Neural progenitor cell (in vitro differentiated cells): ENCODE results near the gene RNF26. TPM values are rescaled to one million over a fixed set of nuclear protein-coding genes. Genes with fewer than 3 reads are reported as not detected.

Experiments used
- DNase-seq: peaks from one replicate; pipeline ENCODE4 v3.0.0-alpha.2; 2016; ENCODE audit warnings: low spot score
- H2AFZ ChIP-seq: fragments of 200-600 bp; sonication (generic); replicated peaks from 2 replicates; pipeline ENCODE4 v1.6.1; 2016; ENCODE audit warnings: antibody characterized with exemption
- H3F3A ChIP-seq: fragments of 200-600 bp; sonication (generic); 2 replicates; pipeline ENCODE4 v1.6.1; 2016; ENCODE audit warnings: antibody characterized with exemption, low read depth
- H3K27ac ChIP-seq: fragments of 200-600 bp; sonication (generic); 2 replicates; pipeline ENCODE4 v1.5.1; 2016; ENCODE audit warnings: mild to moderate bottlenecking
- H3K27me3 ChIP-seq: fragments of 200-600 bp; sonication (generic); 2 replicates; pipeline ENCODE4 v1.6.1; 2016; ENCODE audit warnings: mild to moderate bottlenecking, moderate library complexity
- H3K36me3 ChIP-seq: fragments of 200-600 bp; sonication (generic); 2 replicates; pipeline ENCODE4 v1.5.1; 2016
- H3K4me1 ChIP-seq: fragments of 200-600 bp; sonication (generic); 2 replicates; pipeline ENCODE4 v1.6.1; 2016; ENCODE audit warnings: mixed run types
- H3K4me2 ChIP-seq: fragments of 200-600 bp; sonication (generic); 2 replicates; pipeline ENCODE4 v1.6.1; 2016
- H3K4me3 ChIP-seq: fragments of 200-600 bp; sonication (generic); 2 replicates; pipeline ENCODE4 v1.5.1; 2016
- H3K79me2 ChIP-seq: fragments of 200-600 bp; sonication (generic); 2 replicates; pipeline ENCODE4 v1.6.1; 2016; ENCODE audit warnings: low read depth
- H3K9ac ChIP-seq: fragments of 200-600 bp; sonication (generic); 2 replicates; pipeline ENCODE4 v1.6.1; 2016
- H3K9me3 ChIP-seq: fragments of 200-600 bp; sonication (generic); 2 replicates; pipeline ENCODE4 v1.5.1; 2016; ENCODE audit warnings: low read depth
- H4K20me1 ChIP-seq: fragments of 200-600 bp; sonication (generic); 2 replicates; pipeline ENCODE4 v1.6.1; 2016; ENCODE audit warnings: low read depth
- H3K27ac Mint-ChIP-seq: 3 replicates; pipeline ENCODE4 v1.8.0; 2021; ENCODE audit warnings: mixed read lengths
- H3K27me3 Mint-ChIP-seq: 2 replicates; pipeline ENCODE4 v1.8.0; 2022; ENCODE audit warnings: low read depth, mild to moderate bottlenecking, inconsistent platforms, moderate library complexity, mixed read lengths; ENCODE audit not compliant: insufficient read depth
- H3K36me3 Mint-ChIP-seq: 3 replicates; pipeline ENCODE4 v1.8.0; 2021; ENCODE audit warnings: mixed read lengths
- H3K4me1 Mint-ChIP-seq: 3 replicates; pipeline ENCODE4 v1.8.0; 2021; ENCODE audit warnings: mixed read lengths
- H3K4me3 Mint-ChIP-seq: 3 replicates; pipeline ENCODE4 v1.8.0; 2021; ENCODE audit warnings: mild to moderate bottlenecking, moderate library complexity, mixed read lengths
- H3K9me3 Mint-ChIP-seq: 3 replicates; pipeline ENCODE4 v1.8.0; 2020; ENCODE audit warnings: mixed read lengths
- EZH2 ChIP-seq: fragments of 200-600 bp; sonication (generic); IDR thresholded peaks from 2 replicates; pipeline ENCODE4 v1.6.1; 2017; ENCODE audit warnings: antibody characterized with exemption, mild to moderate bottlenecking, moderate library complexity
- EZH2phosphoT487 ChIP-seq: fragments of 200-600 bp; sonication (generic); IDR thresholded peaks from 2 replicates; pipeline ENCODE4 v1.6.1; 2017; ENCODE audit warnings: antibody characterized with exemption
- total RNA-seq: library from RNA; depleted of rRNA; stranded (reverse); fragments of >200 nt; gene quantifications from 2 replicates; pipeline ENCODE4 v1.2.3, GENCODE V29; 2015; ENCODE audit warnings: low replicate concordance
- TF ChIP-seq, protein P1 (sequence below): fragments of 200-600 bp; sonication (generic); IDR thresholded peaks from 2 replicates; pipeline ENCODE4 v1.5.1; 2017; ENCODE audit warnings: antibody characterized with exemption, mild to moderate bottlenecking

RNF26 gene
- total RNA-seq, 1 donor from 2014 or later, result 17.1 TPM

DNA sequence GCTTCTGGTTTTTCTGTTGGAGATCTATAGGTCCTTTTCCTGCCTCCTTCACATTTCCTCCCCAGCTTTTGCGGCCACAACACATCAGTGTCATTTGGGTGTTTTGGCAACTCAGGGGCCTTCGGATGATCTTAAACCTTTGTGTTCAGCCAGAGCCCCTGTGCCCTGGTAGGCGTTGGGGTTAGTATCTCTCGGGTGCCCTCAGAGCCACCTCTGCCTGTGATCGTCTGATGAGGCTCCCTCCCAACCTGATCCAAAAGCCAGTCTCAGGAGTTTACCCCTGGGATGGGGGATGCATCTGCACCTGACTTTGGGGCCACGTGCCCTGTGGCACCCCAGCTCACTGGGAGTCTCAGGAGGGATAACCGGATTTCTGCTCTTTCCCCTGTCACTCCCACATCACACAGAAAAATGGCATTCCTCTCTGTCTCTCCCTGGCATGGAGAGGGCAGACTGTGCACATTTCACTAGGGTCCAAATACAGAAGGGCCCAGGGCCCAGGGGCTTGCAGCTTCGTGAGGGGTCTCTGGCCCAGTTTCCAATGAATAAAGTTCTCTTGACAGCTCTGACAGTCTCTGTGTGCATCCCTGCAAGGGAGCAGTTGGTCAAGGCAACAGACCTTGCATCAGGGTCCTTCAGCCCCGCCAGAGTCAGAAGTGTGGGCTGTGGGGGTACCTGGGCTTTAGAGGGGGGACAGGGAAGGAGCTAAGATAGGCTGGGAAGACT lies 2.6 kb downstream of the RNF26 start:
- H3K27ac ChIP-seq, result peak overlapping the region; percentile 81
- TF ChIP-seq, protein P1, sequence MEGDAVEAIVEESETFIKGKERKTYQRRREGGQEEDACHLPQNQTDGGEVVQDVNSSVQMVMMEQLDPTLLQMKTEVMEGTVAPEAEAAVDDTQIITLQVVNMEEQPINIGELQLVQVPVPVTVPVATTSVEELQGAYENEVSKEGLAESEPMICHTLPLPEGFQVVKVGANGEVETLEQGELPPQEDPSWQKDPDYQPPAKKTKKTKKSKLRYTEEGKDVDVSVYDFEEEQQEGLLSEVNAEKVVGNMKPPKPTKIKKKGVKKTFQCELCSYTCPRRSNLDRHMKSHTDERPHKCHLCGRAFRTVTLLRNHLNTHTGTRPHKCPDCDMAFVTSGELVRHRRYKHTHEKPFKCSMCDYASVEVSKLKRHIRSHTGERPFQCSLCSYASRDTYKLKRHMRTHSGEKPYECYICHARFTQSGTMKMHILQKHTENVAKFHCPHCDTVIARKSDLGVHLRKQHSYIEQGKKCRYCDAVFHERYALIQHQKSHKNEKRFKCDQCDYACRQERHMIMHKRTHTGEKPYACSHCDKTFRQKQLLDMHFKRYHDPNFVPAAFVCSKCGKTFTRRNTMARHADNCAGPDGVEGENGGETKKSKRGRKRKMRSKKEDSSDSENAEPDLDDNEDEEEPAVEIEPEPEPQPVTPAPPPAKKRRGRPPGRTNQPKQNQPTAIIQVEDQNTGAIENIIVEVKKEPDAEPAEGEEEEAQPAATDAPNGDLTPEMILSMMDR, result no peak
- TF ChIP-seq EZH2 (no peak), EZH2phosphoT487 (no peak)
- H4K20me1 ChIP-seq, result peaks cover 17% of the 10 kb centered on the region
- peaks cover 17% of the 10 kb centered on the region for H3K27me3 Mint-ChIP-seq
- H3K9me3 Mint-ChIP-seq, result no peaks in the 10 kb centered on the region
- peaks cover 33% of the 10 kb centered on the region for H3K27me3 ChIP-seq
- H3F3A ChIP-seq, result peaks cover 63% of the 10 kb centered on the region
- H3K9ac ChIP-seq, result no peak overlapping the region
- H3K36me3 Mint-ChIP-seq, result peaks cover 5% of the 10 kb centered on the region
- H3K79me2 ChIP-seq, result peaks cover 35% of the 10 kb centered on the region
- H3K4me1 ChIP-seq, result peaks cover 70% of the 10 kb centered on the region
- no peaks in the 10 kb centered on the region for H3K36me3 ChIP-seq
- H3K4me3 Mint-ChIP-seq, result peak overlapping the region; percentile 100
- H3K9me3 ChIP-seq, result no peaks in the 10 kb centered on the region
- H3K4me2 ChIP-seq, result peak overlapping the region; percentile 99
- H3K4me3 ChIP-seq, result peak overlapping the region; percentile 77
- H2AFZ ChIP-seq, result no peak overlapping the region
- peaks cover 76% of the 10 kb centered on the region for H3K4me1 Mint-ChIP-seq
- H3K27ac Mint-ChIP-seq, result no peak overlapping the region
- no peak for DNase-seq

DNA sequence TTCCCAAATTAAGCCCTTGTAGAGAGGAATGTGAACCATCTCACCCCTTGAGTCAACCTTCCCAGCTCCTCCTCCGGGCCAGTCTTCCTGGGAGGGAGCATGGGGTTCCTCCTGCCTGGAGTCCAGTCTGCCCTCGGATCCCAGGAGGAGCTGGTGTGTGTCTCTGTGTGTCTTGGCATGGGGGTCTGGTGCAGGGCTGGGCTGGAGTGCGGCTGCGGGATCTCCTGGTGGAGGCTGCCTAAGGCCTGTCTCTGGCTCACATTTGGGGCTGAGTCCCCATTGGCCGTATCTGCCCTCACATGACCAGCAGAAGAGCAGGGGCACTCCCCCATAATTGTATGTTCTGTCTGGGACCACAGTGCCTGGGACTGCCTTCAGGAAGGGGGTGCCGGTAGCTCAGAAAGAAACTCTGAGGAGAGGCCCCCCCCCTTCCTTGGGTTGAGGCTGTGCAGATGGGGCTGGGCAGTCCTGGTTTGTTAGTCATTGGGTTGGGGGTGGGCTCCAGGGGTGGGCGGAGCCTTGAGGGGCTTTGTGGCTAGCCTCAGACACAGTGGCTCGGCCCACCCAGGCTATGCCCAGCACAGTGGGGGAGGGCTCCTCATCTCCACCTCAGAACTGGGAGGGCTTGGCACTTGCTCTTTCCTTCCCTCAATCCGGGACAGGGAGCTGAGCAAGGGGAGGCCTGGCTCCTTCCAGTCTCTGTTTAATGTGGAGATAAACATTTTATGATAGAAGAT lies 3.4 kb downstream of the RNF26 start:
- H3K36me3 ChIP-seq, result no peaks in the 10 kb centered on the region
- H2AFZ ChIP-seq, result no peak overlapping the region
- peaks cover 17% of the 10 kb centered on the region for H4K20me1 ChIP-seq
- Mint-ChIP-seq H3K36me3 (peaks cover 5% of the 10 kb centered on the region), H3K27me3 (peaks cover 18% of the 10 kb centered on the region), H3K4me1 (peaks cover 71% of the 10 kb centered on the region), H3K4me3 (peak overlapping the region; percentile 100), H3K27ac (peak overlapping the region; percentile 37), H3K9me3 (no peaks in the 10 kb centered on the region)
- H3K27me3 ChIP-seq, result peaks cover 42% of the 10 kb centered on the region
- H3K4me2 ChIP-seq, result peak overlapping the region; percentile 99
- peaks cover 54% of the 10 kb centered on the region for H3F3A ChIP-seq
- H3K9ac ChIP-seq, result no peak overlapping the region
- H3K4me3 ChIP-seq, result peak overlapping the region; percentile 77
- peak overlapping the region; percentile 81 for H3K27ac ChIP-seq
- DNase-seq, result peak; percentile 92
- TF ChIP-seq EZH2 (no peak), EZH2phosphoT487 (no peak)
- TF ChIP-seq, protein P1, result no peak
- H3K9me3 ChIP-seq, result no peaks in the 10 kb centered on the region
- peaks cover 35% of the 10 kb centered on the region for H3K79me2 ChIP-seq
- peaks cover 63% of the 10 kb centered on the region for H3K4me1 ChIP-seq

DNA sequence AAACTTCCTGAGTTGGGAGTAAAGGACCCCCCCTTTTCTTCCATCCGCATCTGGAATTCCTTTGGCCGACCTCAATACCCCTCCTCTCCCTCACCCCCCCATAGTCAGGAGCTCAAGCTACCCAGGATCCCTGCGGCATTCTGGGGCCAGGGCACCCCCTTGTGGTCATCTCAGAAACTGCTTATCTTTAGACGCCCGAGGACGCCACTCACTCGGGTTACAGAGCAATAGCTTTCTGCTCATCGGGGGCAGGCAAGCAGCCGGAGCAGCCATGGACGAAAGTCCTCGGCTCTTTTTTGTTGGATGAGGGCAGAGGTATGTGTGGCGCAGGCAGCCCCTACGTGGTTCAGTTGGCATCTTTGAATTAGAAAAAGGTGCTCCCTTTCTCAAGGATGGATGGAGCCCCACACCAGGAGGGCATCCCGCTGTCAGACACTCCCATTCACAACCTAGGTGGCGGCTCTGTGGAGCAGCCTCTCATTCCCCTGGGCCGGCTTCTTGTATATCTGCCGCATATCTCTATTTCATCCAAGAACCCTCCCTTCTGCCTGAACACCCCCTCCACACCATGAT lies 4.1 kb downstream of the RNF26 start:
- Histone ChIP-seq H3K79me2 (peaks cover 35% of the 10 kb centered on the region), H2AFZ (no peak overlapping the region), H3K4me2 (peak overlapping the region; percentile 99), H4K20me1 (peaks cover 17% of the 10 kb centered on the region), H3K27ac (peak overlapping the region; percentile 81), H3F3A (peaks cover 48% of the 10 kb centered on the region), H3K27me3 (peaks cover 45% of the 10 kb centered on the region), H3K4me1 (peaks cover 57% of the 10 kb centered on the region), H3K4me3 (peak overlapping the region; percentile 77), H3K36me3 (no peaks in the 10 kb centered on the region), H3K9ac (no peak overlapping the region), H3K9me3 (no peaks in the 10 kb centered on the region)
- peaks cover 18% of the 10 kb centered on the region for H3K27me3 Mint-ChIP-seq
- DNase-seq, result peak; percentile 91
- H3K36me3 Mint-ChIP-seq, result peaks cover 5% of the 10 kb centered on the region
- H3K4me3 Mint-ChIP-seq, result peak overlapping the region; percentile 100
- TF ChIP-seq, protein P1, result peak; percentile 89
- TF ChIP-seq EZH2 (no peak), EZH2phosphoT487 (no peak)
- H3K27ac Mint-ChIP-seq, result no peak overlapping the region
- peaks cover 64% of the 10 kb centered on the region for H3K4me1 Mint-ChIP-seq
- no peaks in the 10 kb centered on the region for H3K9me3 Mint-ChIP-seq
